NCI-H2081 (cell line): ENCODE results near the gene BTD.

Source experiments
- DNase-seq, 2 experiments: peaks; one replicate each; lab custom pipeline; 2025; lab: John Stamatoyannopoulos, UW

Gene BTD

DNA sequence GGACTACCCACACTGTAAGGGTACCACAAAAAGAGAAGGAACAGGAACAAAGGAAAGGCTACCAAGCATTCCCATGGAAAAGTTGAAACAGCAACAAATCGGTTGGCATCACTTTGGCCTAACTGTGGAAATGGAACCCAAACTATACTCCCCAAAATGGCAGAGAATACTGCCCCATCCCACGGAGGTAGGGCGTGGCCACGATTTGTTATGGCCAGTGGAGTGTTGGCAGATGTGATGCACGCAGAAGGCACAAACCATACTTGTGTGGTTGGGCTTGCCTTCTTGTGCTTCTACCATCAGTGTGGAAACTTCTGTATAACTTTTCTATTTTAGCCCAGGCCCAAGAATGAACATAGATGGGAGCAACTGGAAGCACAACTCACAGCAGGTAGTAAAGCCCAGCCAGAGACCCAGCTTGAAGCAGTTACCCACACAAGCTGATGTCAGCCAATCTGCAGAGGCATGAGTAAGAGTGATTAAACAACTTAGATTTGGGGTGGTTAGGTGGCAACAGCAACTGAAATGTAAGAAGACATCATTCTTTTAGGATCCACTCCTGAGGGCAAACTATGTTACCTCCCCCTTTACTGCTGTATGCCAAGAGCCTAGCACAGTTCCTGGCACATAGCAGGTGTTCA, 64.1 kb downstream of the BTD start:
- DNase-seq, result no peak

DNA sequence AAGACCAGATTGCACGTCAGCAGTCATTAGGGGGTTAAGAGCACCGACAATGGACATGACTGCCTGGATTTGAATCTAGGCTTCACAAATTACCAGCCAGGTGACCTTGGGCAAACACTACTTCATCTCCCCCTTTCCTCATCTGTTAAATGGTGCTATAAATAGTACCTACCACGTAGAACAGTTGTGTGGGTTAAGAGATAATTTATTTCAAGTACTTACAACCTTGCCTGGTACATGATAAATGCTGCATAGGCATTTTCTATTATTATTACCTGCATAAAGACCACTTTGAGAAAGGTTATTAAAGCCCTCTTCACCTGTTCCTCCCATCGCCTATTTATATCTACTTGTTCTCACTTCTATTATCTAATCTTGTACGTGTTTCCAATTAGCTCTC, 64.7 kb downstream of the BTD start:
- DNase-seq, result no peak

DNA sequence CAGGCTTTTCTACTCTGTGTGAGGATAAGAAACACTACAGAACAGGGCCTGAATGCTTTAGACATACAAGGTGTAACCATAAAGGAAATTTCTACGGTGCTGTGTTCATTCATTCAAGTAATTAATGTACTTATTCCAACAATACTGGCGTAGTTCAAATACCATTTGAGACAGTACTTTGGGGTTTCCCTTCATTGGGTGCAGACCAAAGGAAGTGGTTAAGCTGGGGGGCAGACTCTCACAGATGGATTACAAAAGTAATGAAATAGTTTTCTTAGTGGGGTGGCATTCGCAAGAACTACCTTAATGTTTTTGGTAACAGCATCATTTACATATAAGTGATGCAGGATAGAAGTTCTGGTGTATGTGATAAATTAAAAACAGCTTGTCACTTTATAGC, 65.9 kb downstream of the BTD start:
- no peak for DNase-seq

DNA sequence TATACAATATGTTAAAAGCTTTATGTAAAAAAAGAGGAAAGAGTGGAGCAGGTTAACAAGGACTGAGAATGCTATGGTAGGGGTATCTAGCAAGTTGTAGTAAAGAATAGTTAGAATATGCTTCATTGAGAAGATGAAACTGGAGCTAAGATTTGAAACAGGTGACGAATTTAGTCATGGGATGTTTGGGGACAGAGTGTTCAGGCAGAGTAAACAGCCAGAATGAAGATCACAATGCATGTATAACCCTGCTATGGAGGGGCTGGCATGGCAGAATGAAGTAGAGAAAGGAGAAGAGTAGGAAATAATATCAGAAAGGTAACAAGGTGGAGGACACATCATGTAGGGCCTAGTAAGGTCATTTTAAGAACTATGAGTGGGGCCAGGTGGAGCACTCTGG, 72.0 kb downstream of the BTD start:
- no peak for DNase-seq

DNA sequence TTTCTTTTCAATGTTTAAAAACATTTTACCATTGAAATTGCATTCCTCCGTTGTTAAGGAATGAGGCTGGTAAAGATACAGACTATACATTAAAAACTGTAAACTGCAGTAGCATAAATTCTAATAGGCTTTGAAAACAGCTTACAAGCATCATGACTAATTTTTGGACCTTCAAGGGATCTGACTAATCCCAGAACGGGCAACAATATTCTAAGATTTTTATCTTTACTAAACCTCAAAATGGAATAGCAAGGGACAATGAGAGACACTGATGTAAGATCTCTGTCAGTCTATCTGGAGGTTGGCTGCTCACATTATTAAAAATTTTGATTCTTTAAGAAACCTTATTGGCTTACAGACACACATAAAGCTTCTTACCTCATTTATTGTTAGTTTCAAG, 74.7 kb downstream of the BTD start:
- no peak for DNase-seq

DNA sequence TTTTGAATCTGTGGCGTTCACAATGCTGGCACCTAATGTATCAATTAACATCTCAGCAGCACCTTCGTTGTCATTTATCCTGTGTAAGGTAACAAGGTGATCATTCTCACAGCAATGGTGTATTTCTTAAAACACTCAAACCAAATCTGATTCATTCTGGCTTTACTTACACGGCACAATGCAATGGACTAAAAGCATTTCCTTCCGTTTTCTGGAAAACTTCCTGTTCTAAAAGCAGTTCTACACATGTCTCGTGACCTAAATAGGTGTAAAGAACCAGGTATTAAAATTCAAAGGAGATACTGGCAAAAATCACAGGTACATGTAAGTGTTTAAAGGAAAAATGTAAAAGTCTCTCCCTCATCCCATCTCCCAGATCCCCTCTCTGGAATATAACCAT, 77.8 kb downstream of the BTD start:
- no peak for DNase-seq

DNA sequence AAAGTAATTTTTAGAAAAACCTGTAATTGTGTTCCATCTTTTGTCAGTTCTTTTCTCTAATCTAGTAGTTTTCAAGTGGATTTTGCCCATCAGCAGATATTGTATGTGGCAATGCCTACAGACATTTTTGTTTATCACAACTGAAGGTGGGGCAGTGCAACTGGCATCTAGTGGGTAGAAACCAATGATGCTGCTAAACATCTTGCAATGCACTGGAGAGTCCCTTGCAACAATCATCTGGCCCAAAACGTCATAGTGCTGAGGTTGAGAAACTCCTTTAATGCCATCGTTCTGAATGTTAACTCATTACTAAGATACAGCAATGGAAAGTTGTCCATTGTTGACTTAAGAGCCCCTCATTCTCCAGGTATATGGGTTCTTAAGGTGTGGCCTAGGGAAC, 80.1 kb downstream of the BTD start:
- no peak for DNase-seq

DNA sequence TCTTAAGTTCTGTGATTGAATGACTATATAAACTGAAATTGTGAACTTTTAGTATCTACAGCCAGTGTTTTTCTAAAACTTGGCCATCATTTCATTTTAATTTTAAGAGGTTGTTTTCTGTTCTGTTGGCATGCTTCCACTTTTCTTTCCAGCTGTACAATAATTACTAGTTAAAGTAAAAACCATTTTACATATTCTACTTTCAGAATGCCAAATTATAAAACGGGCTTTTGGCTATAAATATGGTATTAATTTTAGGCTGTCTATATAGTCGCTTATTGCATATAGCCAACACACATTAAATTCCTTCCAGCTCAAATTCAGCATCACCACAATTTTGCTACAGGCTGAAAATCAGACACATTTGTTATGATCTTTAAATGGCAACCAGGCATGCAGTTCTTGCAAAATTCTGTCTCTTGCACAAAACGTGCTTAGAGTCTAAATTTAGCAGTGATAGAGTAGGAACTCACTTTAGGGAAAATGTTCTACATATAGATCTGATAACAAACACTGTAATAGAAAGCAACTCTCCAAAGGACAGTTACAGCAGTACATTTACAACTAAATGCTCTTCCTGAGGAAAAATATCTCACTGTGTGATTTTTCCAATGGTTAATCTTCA, 81.1 kb downstream of the BTD start:
- DNase-seq, result no peak

DNA sequence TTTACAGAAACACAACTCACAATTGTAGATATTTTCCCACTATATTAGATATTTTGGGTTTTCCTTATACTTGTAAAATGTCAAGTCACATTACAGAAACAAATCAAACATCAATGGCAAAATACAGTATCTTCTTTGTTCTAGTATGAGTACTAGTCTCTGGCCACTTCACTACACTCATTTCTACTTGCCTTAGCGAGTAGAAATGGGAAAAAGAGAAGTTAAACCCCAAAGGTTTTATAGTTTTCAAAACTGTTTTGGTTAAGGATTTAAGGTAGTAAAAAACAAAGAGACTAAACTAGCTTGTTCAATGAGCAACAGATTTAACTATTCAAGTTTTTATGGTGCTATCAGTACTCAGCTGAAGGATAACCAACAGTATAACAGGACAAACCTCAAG, 81.7 kb downstream of the BTD start:
- no peak for DNase-seq

DNA sequence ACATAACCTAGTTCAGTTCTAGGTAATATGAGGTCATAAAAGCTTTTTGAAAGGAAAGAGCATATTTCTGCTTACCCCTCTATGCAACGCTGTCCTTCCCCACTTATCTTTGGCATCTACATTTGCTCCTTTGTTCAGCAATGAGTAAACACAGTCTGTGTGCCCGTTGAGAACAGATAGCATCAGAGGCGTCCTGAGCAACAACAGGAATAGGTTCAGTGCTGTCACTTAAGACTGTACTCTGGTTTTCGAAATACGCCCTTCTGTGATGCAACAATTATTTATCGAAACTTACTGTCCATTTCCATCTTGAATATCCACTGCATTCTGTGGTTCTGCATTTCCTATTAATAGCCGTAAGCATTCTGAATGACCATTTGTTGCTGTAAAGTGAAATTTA, 84.4 kb downstream of the BTD start:
- DNase-seq, result no peak

DNA sequence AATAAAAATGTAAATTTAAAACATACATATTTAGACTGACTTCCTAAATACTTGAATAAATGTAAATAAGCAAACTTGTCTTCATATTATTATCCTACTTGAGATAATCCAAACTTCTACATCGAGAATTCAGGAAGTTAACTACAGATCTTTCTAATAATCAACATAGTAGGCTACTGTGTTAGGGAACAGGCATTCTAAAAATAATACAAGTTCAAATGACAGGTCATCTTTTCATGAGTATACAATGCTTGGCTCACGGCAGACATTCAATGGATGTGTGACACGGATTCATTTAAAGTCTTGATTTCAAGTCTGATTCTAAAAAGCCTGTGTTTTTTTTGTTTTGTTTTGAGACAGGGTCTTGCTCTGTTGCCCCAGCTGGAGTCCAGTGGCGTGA, 88.7 kb downstream of the BTD start:
- no peak for DNase-seq

DNA sequence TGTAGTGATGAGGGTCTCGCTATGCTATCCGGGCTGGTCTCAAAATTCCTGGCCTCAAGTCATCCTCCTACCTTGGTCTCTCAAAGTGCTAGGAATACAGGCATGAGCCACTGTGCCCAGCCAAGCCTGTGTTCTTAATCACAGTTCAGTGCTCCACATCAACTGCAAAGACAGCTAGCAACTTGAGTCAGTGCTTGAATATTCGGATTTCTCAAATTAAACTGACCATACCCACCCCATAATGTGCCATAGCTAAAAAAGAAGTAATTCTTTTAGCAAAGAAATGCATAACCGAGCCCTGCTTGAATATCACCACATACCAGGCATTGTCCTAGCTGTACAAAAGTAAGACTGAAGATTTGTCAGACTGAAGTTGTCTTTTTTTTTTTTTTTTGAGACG, 89.2 kb downstream of the BTD start:
- DNase-seq, result no peak

DNA sequence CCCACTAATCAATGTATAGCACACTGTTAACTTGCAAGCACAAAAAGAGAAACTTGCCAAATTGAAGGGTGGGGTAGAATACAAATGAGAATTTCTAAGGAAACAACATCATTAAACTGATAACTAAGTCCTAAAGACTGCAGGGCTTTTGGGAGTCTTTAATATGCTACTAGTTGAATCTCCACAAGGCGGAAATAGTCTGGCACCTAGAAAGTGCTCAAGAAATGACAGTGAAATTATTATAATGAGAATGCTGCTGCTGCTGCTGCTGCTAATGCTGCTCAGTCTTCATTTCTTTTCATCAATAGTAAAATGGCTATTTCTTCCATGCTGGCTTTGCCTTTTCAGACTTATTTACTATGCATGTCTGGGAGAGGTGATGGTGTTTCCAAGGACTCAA, 91.8 kb downstream of the BTD start:
- DNase-seq, result no peak

DNA sequence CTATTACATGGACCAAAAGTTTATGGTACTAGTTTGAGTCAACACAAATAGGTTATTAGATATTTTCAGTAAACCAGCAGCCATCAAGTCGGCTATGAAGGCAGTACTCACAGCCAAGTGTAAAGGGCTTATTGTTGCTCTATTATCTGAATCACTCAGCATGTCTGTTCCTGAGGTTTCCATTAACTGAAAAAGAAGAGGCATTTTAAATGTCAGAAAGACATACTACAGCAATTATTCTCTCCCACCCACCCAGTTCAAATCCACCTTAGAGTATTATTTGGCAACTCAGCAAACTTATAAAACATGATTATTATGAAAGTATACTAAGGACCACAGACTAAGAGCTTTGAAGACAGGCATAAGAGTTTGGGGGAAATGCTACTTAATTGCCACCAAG, 93.1 kb downstream of the BTD start:
- no peak for DNase-seq
